ENCODE measurements around the gene TLN1. TPM values are rescaled to one million over a fixed set of nuclear protein-coding genes. Genes with fewer than 3 reads are reported as not detected.

The TLN1 gene
- total RNA-seq, 1 donor = 287 TPM

DNA sequence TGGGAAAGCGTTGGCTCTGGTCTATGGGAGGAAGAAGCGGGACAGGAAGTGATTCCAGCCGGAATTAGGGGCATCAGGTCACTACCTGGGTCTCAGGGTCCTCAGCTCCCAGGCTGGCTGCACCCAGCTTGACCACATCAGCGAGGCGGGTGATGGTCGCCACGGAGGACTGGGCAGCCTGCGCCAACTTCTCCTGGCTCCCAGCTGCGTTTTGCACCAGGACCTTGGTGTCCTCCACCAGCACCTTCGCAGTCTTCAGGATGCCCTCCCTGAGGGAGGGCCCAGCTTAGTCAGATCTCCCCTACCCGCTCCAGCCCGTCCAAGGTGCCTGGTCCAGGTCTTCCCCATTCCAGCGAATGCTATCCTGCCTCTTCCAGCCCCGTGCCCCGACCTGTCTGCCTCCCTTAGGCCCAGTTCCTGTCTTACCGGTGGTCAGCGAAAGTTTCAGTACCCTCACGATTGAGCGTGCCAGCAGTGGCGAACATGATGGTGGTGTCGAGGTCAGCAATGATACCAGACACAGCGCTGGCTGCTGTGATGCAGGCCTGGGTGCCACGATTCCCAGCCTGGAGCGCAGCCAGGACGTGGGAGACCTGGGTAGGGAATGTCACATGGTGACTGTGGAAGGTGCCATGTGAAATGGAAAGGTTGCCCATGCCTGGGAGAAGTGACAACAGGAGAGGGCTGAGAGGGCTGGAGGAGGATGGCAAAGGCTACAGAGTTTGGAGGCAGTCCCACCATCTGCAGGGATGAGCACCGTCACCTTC is 27.9 kb downstream of the TLN1 start:
- DNase-seq (ENCODE audit: low read depth) = no peak
- H3K4me3 ChIP-seq (ENCODE audit: low read depth, low read length) = no peak overlapping the region
- TF ChIP-seq, protein P1, sequence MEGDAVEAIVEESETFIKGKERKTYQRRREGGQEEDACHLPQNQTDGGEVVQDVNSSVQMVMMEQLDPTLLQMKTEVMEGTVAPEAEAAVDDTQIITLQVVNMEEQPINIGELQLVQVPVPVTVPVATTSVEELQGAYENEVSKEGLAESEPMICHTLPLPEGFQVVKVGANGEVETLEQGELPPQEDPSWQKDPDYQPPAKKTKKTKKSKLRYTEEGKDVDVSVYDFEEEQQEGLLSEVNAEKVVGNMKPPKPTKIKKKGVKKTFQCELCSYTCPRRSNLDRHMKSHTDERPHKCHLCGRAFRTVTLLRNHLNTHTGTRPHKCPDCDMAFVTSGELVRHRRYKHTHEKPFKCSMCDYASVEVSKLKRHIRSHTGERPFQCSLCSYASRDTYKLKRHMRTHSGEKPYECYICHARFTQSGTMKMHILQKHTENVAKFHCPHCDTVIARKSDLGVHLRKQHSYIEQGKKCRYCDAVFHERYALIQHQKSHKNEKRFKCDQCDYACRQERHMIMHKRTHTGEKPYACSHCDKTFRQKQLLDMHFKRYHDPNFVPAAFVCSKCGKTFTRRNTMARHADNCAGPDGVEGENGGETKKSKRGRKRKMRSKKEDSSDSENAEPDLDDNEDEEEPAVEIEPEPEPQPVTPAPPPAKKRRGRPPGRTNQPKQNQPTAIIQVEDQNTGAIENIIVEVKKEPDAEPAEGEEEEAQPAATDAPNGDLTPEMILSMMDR (IDR thresholded peaks at IDR 0.05; ENCODE audit: insufficient read depth, low read length) = no peak

DNA sequence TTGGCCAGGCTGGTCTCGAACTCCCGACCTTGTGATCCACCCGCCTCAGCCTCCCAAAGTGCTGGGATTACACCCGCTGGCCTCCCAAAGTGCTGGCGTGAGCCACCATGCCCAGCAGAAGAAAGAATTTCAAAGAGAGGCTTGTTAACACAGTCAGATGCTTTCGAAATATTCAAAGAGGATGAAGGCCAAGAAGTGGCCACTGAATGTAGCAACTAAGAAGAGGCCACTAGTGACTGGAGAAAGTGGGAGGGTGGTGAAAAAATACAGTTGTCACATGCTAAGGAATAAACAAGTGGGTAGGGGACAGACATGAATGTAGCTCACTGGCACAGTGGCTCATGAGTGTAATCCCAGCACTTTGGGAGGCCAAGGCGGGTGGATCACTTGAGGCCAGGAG is 29.3 kb downstream of the TLN1 start:
- H3K4me3 ChIP-seq (ENCODE audit: low read depth, low read length) = no peak overlapping the region
- DNase-seq (ENCODE audit: low read depth) = no peak
- TF ChIP-seq, protein P1 (IDR thresholded peaks at IDR 0.05; ENCODE audit: insufficient read depth, low read length) = no peak

DNA sequence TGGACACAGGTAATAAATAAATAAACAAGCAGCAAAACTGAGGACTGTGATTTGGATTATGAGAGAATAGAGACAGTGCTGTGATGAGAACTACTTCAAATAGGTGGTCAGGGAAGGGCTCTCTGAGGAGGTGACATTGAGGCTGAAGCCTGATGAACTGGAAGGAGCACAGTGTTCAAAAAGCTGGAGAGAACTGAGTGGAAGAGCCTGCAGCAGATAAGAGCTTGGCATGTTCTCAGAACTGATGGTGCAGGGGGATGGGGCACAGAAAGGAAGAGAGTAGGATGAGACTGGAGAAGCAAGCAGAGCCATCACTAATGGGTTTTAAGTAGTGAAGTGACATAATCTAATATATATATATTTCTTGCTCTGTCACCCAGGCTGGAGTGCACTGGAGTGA is 31.1 kb downstream of the TLN1 start:
- TF ChIP-seq, protein P1 (IDR thresholded peaks at IDR 0.05; ENCODE audit: insufficient read depth, low read length) = no peak
- no peak overlapping the region for H3K4me3 ChIP-seq (ENCODE audit: low read depth, low read length)
- DNase-seq (ENCODE audit: low read depth) = no peak

DNA sequence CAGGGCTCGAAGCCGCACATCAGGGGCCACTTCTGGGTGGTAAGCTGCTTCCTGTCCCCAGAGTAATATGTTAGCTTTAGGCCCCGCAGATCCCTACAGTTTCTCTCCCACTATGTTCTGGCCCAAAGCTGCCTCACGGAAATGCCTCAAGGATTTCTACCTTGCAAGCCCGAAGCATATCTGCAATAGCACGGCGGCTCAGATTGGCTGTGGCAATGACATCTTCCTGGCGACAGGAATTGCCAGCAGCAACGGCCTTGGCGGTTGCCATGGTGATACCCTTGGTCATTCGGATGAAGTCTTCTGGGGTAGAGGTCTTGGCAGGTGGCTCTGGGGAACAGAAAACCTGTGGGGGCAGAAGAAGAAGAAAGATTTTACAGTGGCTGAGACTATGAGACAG is 32.0 kb downstream of the TLN1 start:
- no peak overlapping the region for H3K4me3 ChIP-seq (ENCODE audit: low read depth, low read length)
- DNase-seq (ENCODE audit: low read depth) = no peak
- TF ChIP-seq, protein P1 (IDR thresholded peaks at IDR 0.05; ENCODE audit: insufficient read depth, low read length) = no peak

DNA sequence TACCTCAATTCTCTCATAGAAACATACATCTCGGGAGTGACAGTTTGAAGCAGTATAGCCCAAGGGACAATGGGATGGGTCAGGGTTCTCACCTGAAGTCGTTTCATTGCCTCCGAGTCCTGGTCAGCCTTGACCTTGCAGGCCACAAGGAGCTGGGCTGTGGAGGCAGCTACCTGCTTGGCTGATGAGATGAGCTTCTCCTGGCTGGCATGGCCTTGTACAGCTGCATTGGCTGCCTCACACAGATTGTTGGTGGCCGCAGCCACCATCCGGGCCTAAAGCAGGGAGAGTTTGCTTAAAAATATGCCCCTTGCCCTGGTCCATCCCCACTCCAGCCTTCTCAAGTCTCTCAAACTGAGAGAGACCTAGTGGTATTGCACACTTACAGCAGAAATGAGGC is 33.8 kb downstream of the TLN1 start:
- TF ChIP-seq, protein P1 (IDR thresholded peaks at IDR 0.05; ENCODE audit: insufficient read depth, low read length) = no peak
- DNase-seq (ENCODE audit: low read depth) = no peak
- H3K4me3 ChIP-seq (ENCODE audit: low read depth, low read length) = no peak overlapping the region

DNA sequence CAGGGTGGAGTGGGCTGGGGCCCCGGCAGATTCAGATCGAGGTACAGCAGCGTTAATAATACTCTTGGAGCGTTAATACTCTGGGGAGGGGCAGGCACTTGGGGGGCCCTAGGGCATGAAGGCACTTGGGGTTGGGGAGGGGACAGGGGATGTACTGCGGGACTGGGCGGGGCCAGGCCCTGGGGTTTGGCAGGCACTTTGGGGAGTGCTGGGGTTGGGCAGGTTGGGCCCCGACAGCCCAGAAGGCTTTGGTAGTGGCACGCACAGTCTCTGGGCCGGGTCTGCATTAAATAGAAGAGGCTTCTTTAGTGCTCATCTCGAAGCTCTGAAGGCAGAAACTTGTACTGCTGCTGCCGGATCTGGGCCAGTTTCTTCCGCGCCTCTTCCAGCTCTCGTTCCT is 34.5 kb downstream of the TLN1 start:
- no peak for DNase-seq (ENCODE audit: low read depth)

More for the DNA sequence above, 34.5 kb downstream of the TLN1 start:
- no peak overlapping the region for H3K4me3 ChIP-seq (ENCODE audit: low read depth, low read length)
- TF ChIP-seq, protein P1 (IDR thresholded peaks at IDR 0.05; ENCODE audit: insufficient read depth, low read length) = no peak

Measured in fibroblast of the aortic adventitia (primary cell).